HL-60 (cell line): ENCODE data around the gene SUPT16H.

Experiments
- CTCF ChIP-seq: IDR thresholded peaks from one replicate; pipeline ENCODE4 v1.5.1; 2011; ENCODE audit warnings: low read length, control low read depth, inconsistent platforms; ENCODE audit not compliant: insufficient read depth
- POLR2AphosphoS5 ChIP-seq: IDR thresholded peaks from 2 replicates; pipeline ENCODE4 v1.6.1; 2012; ENCODE audit warnings: low read depth
- REST ChIP-seq: IDR thresholded peaks from 2 replicates; pipeline ENCODE4 v1.6.1; 2012; ENCODE audit warnings: low read depth; ENCODE audit not compliant: insufficient replicate concordance

GRCh38 chr14:21326972-21327371, 56.8 kb downstream of the SUPT16H start:
- TF ChIP-seq CTCF (no peak), POLR2AphosphoS5 (no peak), REST (no peak)
